ENCODE data around the gene STRBP.
"Not testable (repeated sequence)": the region's sequence is repeated elsewhere in the genome, so short reads cannot be mapped to it uniquely, and the experiment has no call there.

The STRBP gene

GRCh38 chr9:123268465-123269259, at the start of gene STRBP:
STRBP (minus strand) TSS chr9:123268586; CDS start chr9:123184134, 84,452 bp downstream.
- peak; percentile 94 for DNase-seq (ENCODE audit: low spot score)

GRCh38 chr9:123316053-123316718, 47.8 kb upstream of the STRBP start:
- DNase-seq (ENCODE audit: low spot score): peak; percentile 33

- no peak for DNase-seq (ENCODE audit: low spot score)
These were observed 47.2 kb upstream of the STRBP start for GRCh38 chr9:123315635-123316034.

- DNase-seq (ENCODE audit: low spot score): no peak
These were observed 46.2 kb upstream of the STRBP start for GRCh38 chr9:123314617-123315016.

GRCh38 chr9:123312306-123312877, 44.0 kb upstream of the STRBP start:
- DNase-seq (ENCODE audit: low spot score): no peak

GRCh38 chr9:123311250-123311752, 42.9 kb upstream of the STRBP start:
- no peak for DNase-seq (ENCODE audit: low spot score)

GRCh38 chr9:123310551-123311249, 42.3 kb upstream of the STRBP start:
- no peak for DNase-seq (ENCODE audit: low spot score)

- DNase-seq (ENCODE audit: low spot score): no peak
These were observed 41.2 kb upstream of the STRBP start for GRCh38 chr9:123309611-123310010.

- no peak for DNase-seq (ENCODE audit: low spot score)
These were observed 37.5 kb upstream of the STRBP start for GRCh38 chr9:123305879-123306278.

GRCh38 chr9:123304340-123304691, 35.9 kb upstream of the STRBP start:
- DNase-seq (ENCODE audit: low spot score): no peak

- DNase-seq (ENCODE audit: low spot score): no peak
These were observed 34.2 kb upstream of the STRBP start for GRCh38 chr9:123302348-123303214.

GRCh38 chr9:123301936-123302335, 33.5 kb upstream of the STRBP start:
- not testable (repeated sequence) for DNase-seq (ENCODE audit: low spot score)

- no peak for DNase-seq (ENCODE audit: low spot score)
These were observed 32.2 kb upstream of the STRBP start for GRCh38 chr9:123300554-123300953.

- DNase-seq (ENCODE audit: low spot score): no peak
These were observed 31.3 kb upstream of the STRBP start for GRCh38 chr9:123299558-123300126.

- DNase-seq (ENCODE audit: low spot score): no peak
These were observed 27.8 kb upstream of the STRBP start for GRCh38 chr9:123296174-123296573.

GRCh38 chr9:123291736-123292135, 23.4 kb upstream of the STRBP start:
- DNase-seq (ENCODE audit: low spot score): peak; percentile 46

GRCh38 chr9:123290764-123291163, 22.4 kb upstream of the STRBP start:
- DNase-seq (ENCODE audit: low spot score): no peak

GRCh38 chr9:123287639-123288038, 19.3 kb upstream of the STRBP start:
- DNase-seq (ENCODE audit: low spot score): no peak

GRCh38 chr9:123286324-123286723, 17.9 kb upstream of the STRBP start:
- no peak for DNase-seq (ENCODE audit: low spot score)

- no peak for DNase-seq (ENCODE audit: low spot score)
These were observed 16.3 kb upstream of the STRBP start for GRCh38 chr9:123284656-123285055.

- DNase-seq (ENCODE audit: low spot score): no peak
These were observed 15.1 kb upstream of the STRBP start for GRCh38 chr9:123283455-123283854.

All from NAMALWA (cell line).